ENCODE results near the gene NTM.

NTM gene

DNA sequence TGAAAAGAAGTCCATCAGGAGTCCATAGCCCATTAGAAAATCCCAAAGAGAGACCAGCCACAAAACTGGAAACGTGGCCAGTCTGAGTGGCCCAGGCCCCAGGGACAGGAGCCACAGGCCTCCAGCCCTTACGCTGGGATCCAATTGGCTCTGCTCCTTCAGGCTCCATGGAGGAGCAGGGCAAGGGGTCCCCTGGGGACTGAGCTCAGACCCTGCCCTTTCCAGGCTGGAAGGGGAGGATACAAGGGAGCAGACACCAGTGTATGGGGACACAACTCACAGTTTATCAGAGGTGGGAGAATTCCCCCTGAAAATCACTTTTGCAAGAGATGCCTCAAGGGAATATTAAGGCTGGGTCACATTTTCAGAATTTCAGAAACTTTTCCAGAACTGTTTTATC lies 227.5 kb downstream of the NTM start:
- no peak for DNase-seq (ENCODE audit: extremely low spot score)
- ChIA-PET CTCF (no interaction called here), POLR2A (no interaction called here)
- no peak for TF ChIP-seq TARDBP (IDR thresholded peaks at IDR 0.05)
- TF ChIP-seq HDGF (IDR thresholded peaks at IDR 0.05; ENCODE audit: borderline replicate concordance), result no peak
- no peak for TF ChIP-seq ELF4 (IDR thresholded peaks at IDR 0.05)
- no peak for TF ChIP-seq L3MBTL2 (conservative IDR thresholded peaks at IDR 0.05)
- TF ChIP-seq FOXA1 (IDR thresholded peaks at IDR 0.05), result no peak
- TF ChIP-seq LEF1 (IDR thresholded peaks at IDR 0.05; ENCODE audit: borderline replicate concordance), result no peak

DNA sequence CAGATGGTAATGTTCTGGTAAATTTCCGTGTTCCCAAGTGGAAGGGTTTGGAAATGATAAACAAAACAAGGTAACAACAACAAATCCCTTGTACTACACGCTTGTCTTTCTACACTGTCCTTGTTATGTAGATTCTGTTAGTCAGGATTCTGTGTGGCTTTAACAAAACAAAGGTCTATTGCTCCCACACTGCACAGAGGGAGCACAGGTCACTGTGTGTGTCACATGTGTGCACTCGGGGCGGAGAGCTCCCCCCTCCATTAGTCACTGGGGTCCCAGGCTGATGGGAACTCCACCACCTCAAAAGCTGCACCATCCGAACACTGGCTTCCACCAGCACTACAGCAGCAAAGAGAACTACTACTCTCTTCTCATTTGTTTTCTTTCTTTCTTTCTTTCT lies 227.9 kb downstream of the NTM start:
- no peak for TF ChIP-seq HDGF (IDR thresholded peaks at IDR 0.05; ENCODE audit: borderline replicate concordance)
- TF ChIP-seq CTBP1 (IDR thresholded peaks at IDR 0.05; ENCODE audit: borderline replicate concordance), result no peak
- TF ChIP-seq, protein P1, sequence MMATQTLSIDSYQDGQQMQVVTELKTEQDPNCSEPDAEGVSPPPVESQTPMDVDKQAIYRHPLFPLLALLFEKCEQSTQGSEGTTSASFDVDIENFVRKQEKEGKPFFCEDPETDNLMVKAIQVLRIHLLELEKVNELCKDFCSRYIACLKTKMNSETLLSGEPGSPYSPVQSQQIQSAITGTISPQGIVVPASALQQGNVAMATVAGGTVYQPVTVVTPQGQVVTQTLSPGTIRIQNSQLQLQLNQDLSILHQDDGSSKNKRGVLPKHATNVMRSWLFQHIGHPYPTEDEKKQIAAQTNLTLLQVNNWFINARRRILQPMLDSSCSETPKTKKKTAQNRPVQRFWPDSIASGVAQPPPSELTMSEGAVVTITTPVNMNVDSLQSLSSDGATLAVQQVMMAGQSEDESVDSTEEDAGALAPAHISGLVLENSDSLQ (IDR thresholded peaks at IDR 0.05), result no peak
- no peak for TF ChIP-seq FOXA1 (IDR thresholded peaks at IDR 0.05)
- no peak for TF ChIP-seq SP1 (IDR thresholded peaks at IDR 0.05)
- TF ChIP-seq SUZ12 (IDR thresholded peaks at IDR 0.05), result no peak
- TF ChIP-seq FOXK2 (IDR thresholded peaks at IDR 0.05), result no peak
- no peak for TF ChIP-seq TARDBP (IDR thresholded peaks at IDR 0.05)
- no peak for TF ChIP-seq FOXM1 (IDR thresholded peaks at IDR 0.05; ENCODE audit: borderline replicate concordance)
- no peak for TF ChIP-seq BHLHE40 (IDR thresholded peaks at IDR 0.05; ENCODE audit: borderline replicate concordance)
- TF ChIP-seq LEF1 (IDR thresholded peaks at IDR 0.05; ENCODE audit: borderline replicate concordance), result no peak
- no peak for TF ChIP-seq ARNT (IDR thresholded peaks at IDR 0.05)
- TF ChIP-seq NFRKB (IDR thresholded peaks at IDR 0.05), result no peak
- no peak for TF ChIP-seq L3MBTL2 (conservative IDR thresholded peaks at IDR 0.05)
- no peak for TF ChIP-seq ELF4 (IDR thresholded peaks at IDR 0.05)
- no peak for TF ChIP-seq ZNF384 (IDR thresholded peaks at IDR 0.05)
- POLR2A ChIA-PET, result no interaction called here
- CTCF ChIA-PET, result interaction anchor here (0.6 kb wide), 1 partner anchor 172 kb away, joined by 3 read pairs; no protein-coding TSS in a partner anchor
- DNase-seq (ENCODE audit: extremely low spot score), result no peak

DNA sequence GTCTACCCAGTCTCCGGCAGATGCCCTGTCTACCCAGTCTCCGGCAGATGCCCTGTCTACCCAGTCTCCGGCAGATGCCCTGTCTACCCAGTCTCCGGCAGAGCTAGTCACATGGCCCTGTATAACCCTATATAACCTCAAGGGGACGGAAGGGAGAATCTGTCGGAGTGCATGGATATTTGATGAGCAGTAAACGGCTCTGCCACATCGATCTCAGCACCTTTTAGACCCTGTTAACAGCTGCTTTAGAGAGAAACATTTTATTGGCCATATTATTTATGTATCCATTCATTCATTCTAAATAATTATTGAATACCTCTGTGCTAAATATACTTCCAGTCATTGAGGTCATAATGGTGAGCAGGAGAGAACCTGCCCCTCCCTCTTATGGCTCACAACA lies 228.9 kb downstream of the NTM start:
- TF ChIP-seq SUZ12 (IDR thresholded peaks at IDR 0.05) (no peak), ARNT (IDR thresholded peaks at IDR 0.05) (no peak), L3MBTL2 (conservative IDR thresholded peaks at IDR 0.05) (no peak), FOXA1 (IDR thresholded peaks at IDR 0.05) (no peak), HDGF (IDR thresholded peaks at IDR 0.05; ENCODE audit: borderline replicate concordance) (no peak)
- DNase-seq (ENCODE audit: extremely low spot score), result no peak
- POLR2A ChIA-PET, result no interaction called here
- CTCF ChIA-PET, result no interaction called here

DNA sequence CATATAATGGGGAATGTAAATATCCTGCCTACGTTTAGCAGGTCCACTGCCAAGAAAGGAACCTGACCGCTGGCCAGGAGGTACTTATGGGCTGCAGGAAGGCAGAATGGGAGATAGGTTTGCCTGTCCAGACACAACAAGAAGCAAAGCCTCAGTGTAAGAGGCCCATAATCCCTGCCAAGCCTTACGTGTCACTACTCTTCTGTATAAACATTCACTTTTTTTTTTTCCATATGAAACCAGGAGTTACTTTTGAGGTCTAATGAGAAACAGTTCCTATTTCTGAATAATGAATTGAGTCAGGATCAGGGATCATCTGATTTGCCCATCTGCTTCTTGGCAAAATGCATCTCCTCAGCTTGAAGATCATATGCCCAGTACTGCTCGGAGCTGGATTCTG lies 230.2 kb downstream of the NTM start:
- CTCF ChIA-PET, result no interaction called here
- TF ChIP-seq, protein P1 (IDR thresholded peaks at IDR 0.05), result no peak
- TF ChIP-seq L3MBTL2 (conservative IDR thresholded peaks at IDR 0.05), result no peak
- no peak for TF ChIP-seq ELF4 (IDR thresholded peaks at IDR 0.05)
- TF ChIP-seq FOXA1 (IDR thresholded peaks at IDR 0.05), result no peak
- TF ChIP-seq FOXK2 (IDR thresholded peaks at IDR 0.05), result no peak
- TF ChIP-seq SUZ12 (IDR thresholded peaks at IDR 0.05), result no peak
- no peak for TF ChIP-seq ZNF384 (IDR thresholded peaks at IDR 0.05)
- no peak for TF ChIP-seq NFRKB (IDR thresholded peaks at IDR 0.05)
- TF ChIP-seq FOXM1 (IDR thresholded peaks at IDR 0.05; ENCODE audit: borderline replicate concordance), result no peak
- TF ChIP-seq LEF1 (IDR thresholded peaks at IDR 0.05; ENCODE audit: borderline replicate concordance), result no peak
- TF ChIP-seq TARDBP (IDR thresholded peaks at IDR 0.05), result no peak
- TF ChIP-seq ARNT (IDR thresholded peaks at IDR 0.05), result no peak
- TF ChIP-seq HDGF (IDR thresholded peaks at IDR 0.05; ENCODE audit: borderline replicate concordance), result no peak
- TF ChIP-seq SP1 (IDR thresholded peaks at IDR 0.05), result no peak
- TF ChIP-seq CTBP1 (IDR thresholded peaks at IDR 0.05; ENCODE audit: borderline replicate concordance), result no peak
- no peak for TF ChIP-seq BHLHE40 (IDR thresholded peaks at IDR 0.05; ENCODE audit: borderline replicate concordance)
- POLR2A ChIA-PET, result no interaction called here
- DNase-seq (ENCODE audit: extremely low spot score), result no peak

DNA sequence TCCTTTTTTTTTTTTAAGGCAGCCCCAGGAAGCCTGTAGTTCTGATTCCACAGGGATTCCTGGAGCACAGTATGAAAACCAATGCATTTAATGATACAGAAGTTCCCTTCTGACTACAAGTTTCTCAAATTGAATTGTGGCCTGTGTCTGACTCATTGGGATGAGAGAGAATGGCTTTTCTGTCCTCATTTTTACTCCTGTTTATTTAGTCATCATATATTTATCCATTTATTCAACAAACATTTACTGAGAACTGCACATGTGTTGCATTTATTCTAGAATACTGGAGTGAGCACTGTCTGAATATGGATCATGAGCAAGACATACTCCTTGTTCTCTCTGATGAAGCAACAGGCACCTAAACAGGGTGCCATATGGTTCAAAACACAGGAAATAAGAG lies 231.2 kb downstream of the NTM start:
- TF ChIP-seq NFRKB (IDR thresholded peaks at IDR 0.05) (no peak), ELF4 (IDR thresholded peaks at IDR 0.05) (no peak), HDGF (IDR thresholded peaks at IDR 0.05; ENCODE audit: borderline replicate concordance) (no peak), TARDBP (IDR thresholded peaks at IDR 0.05) (no peak), SP1 (IDR thresholded peaks at IDR 0.05) (no peak), BHLHE40 (IDR thresholded peaks at IDR 0.05; ENCODE audit: borderline replicate concordance) (no peak), SUZ12 (IDR thresholded peaks at IDR 0.05) (no peak), L3MBTL2 (conservative IDR thresholded peaks at IDR 0.05) (no peak), ARNT (IDR thresholded peaks at IDR 0.05) (no peak), FOXM1 (IDR thresholded peaks at IDR 0.05; ENCODE audit: borderline replicate concordance) (no peak), LEF1 (IDR thresholded peaks at IDR 0.05; ENCODE audit: borderline replicate concordance) (no peak), FOXA1 (IDR thresholded peaks at IDR 0.05) (no peak), FOXK2 (IDR thresholded peaks at IDR 0.05) (no peak), CTBP1 (IDR thresholded peaks at IDR 0.05; ENCODE audit: borderline replicate concordance) (no peak), ZNF384 (IDR thresholded peaks at IDR 0.05) (no peak)
- TF ChIP-seq, protein P1 (IDR thresholded peaks at IDR 0.05), result no peak
- ChIA-PET POLR2A (no interaction called here), CTCF (no interaction called here)
- DNase-seq (ENCODE audit: extremely low spot score), result no peak

DNA sequence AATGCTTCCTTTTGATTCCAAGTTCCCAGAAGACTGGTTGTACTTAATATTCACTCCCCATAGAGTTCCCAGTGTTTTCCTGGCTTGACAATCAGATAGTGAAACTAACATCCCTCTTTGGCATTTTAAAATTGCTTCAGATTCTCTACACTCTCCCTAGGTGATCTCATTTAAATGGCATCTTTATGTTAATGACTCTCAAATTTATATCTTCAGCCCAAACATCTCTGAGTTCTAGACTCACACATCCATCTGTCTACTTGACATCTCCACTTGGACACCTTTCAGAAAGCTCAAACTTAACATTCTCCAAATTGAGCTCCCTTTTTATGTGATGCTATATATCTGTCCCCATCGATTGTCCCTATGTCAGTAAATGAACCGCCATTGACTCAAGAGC lies 232.0 kb downstream of the NTM start:
- TF ChIP-seq FOXM1 (IDR thresholded peaks at IDR 0.05; ENCODE audit: borderline replicate concordance), result no peak
- TF ChIP-seq FOXA1 (IDR thresholded peaks at IDR 0.05), result no peak
- TF ChIP-seq, protein P1 (IDR thresholded peaks at IDR 0.05), result no peak
- no peak for TF ChIP-seq FOXK2 (IDR thresholded peaks at IDR 0.05)
- no peak for TF ChIP-seq ZNF384 (IDR thresholded peaks at IDR 0.05)
- no peak for TF ChIP-seq NFRKB (IDR thresholded peaks at IDR 0.05)
- TF ChIP-seq CTBP1 (IDR thresholded peaks at IDR 0.05; ENCODE audit: borderline replicate concordance), result no peak
- no peak for TF ChIP-seq SUZ12 (IDR thresholded peaks at IDR 0.05)
- no peak for TF ChIP-seq L3MBTL2 (conservative IDR thresholded peaks at IDR 0.05)
- no peak for TF ChIP-seq SP1 (IDR thresholded peaks at IDR 0.05)
- TF ChIP-seq ARNT (IDR thresholded peaks at IDR 0.05), result no peak
- no peak for TF ChIP-seq TARDBP (IDR thresholded peaks at IDR 0.05)
- no peak for TF ChIP-seq LEF1 (IDR thresholded peaks at IDR 0.05; ENCODE audit: borderline replicate concordance)
- no peak for TF ChIP-seq BHLHE40 (IDR thresholded peaks at IDR 0.05; ENCODE audit: borderline replicate concordance)
- no peak for TF ChIP-seq HDGF (IDR thresholded peaks at IDR 0.05; ENCODE audit: borderline replicate concordance)
- POLR2A ChIA-PET, result no interaction called here
- no peak for DNase-seq (ENCODE audit: extremely low spot score)
- CTCF ChIA-PET, result interaction anchor here (0.8 kb wide), 1 partner anchor 66 kb away, joined by 3 read pairs; no protein-coding TSS in a partner anchor
